HUES6 (cell line): ENCODE measurements around the gene POU2F1.

Experiments
- H3K27ac ChIP-seq: 2 replicates; pipeline ENCODE4 v1.7.0; 2013; ENCODE audit warnings: low read depth, mild to moderate bottlenecking, low read length, inconsistent platforms
- H3K27me3 ChIP-seq: 2 replicates; pipeline ENCODE4 v1.6.1; 2013; ENCODE audit warnings: low read length; ENCODE audit not compliant: control insufficient read depth, insufficient read depth
- H3K36me3 ChIP-seq: 2 replicates; pipeline ENCODE4 v1.6.1; 2013; ENCODE audit warnings: low read length; ENCODE audit not compliant: control insufficient read depth, insufficient read depth
- H3K4me1 ChIP-seq: 2 replicates; pipeline ENCODE4 v1.6.1; 2013; ENCODE audit warnings: low read length; ENCODE audit not compliant: control insufficient read depth, insufficient read depth
- H3K4me3 ChIP-seq: 2 replicates; pipeline ENCODE4 v1.5.1; 2013; ENCODE audit warnings: low read depth, low read length
- H3K9ac ChIP-seq: one replicate; pipeline ENCODE4 v1.6.1; 2013; ENCODE audit warnings: mild to moderate bottlenecking, low read length
- H3K9me3 ChIP-seq: 2 replicates; pipeline ENCODE4 v1.6.1; 2013; ENCODE audit warnings: low read depth, low read length; ENCODE audit not compliant: control insufficient read depth, insufficient read depth

The POU2F1 gene

DNA sequence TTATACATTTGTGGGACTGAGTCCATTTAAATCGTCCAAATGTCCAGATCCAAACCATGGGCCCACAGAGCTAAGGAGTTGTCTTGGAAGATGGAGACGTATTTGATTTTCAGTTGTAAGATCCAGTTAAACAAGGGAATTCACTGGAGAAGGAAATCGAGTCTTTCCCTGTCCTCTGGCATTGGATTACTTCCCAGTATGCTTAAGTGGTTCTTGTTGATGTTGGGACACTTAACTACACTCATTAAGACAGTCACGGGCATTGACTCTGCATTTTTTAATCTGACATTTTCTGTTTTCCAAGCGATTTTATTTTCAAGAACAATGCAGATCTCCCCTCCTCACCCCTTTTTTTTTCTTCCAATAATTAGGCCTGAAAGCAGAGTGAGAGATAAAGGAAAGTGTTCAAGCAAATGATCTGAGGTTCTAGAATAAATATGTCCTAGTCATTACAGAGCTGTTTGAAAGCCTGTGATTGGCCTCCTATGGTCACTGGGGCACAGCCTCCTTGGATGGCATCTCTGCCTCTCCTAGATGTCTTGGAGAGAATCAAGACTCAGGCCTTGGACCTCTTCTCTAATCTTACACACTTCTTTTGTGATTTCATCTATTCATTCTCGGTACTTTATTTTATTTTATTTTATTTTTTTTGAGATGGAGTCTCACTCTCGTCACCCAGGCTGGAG lies 248.7 kb downstream of the POU2F1 start:
- H3K27ac ChIP-seq: no peak overlapping the region
- H3K4me1 ChIP-seq: peaks cover 28% of the 10 kb centered on the region
- no peaks in the 10 kb centered on the region for H3K36me3 ChIP-seq
- H3K4me3 ChIP-seq: no peak overlapping the region
- H3K9ac ChIP-seq: no peak overlapping the region
- no peaks in the 10 kb centered on the region for H3K9me3 ChIP-seq
- H3K27me3 ChIP-seq: no peaks in the 10 kb centered on the region

GRCh38 chr1:167471568-167471967 lies 250.9 kb downstream of the POU2F1 start:
- Histone ChIP-seq H3K9ac (no peak overlapping the region), H3K4me3 (no peak overlapping the region), H3K27ac (no peak overlapping the region), H3K27me3 (no peaks in the 10 kb centered on the region), H3K4me1 (peaks cover 27% of the 10 kb centered on the region), H3K9me3 (no peaks in the 10 kb centered on the region), H3K36me3 (no peaks in the 10 kb centered on the region)

GRCh38 chr1:167472752-167473521 lies 252.3 kb downstream of the POU2F1 start:
- H3K9me3 ChIP-seq: no peaks in the 10 kb centered on the region
- no peak overlapping the region for H3K27ac ChIP-seq
- no peak overlapping the region for H3K9ac ChIP-seq
- no peaks in the 10 kb centered on the region for H3K36me3 ChIP-seq
- peaks cover 16% of the 10 kb centered on the region for H3K4me1 ChIP-seq
- no peak overlapping the region for H3K4me3 ChIP-seq
- no peaks in the 10 kb centered on the region for H3K27me3 ChIP-seq

- H3K36me3 ChIP-seq: no peaks in the 10 kb centered on the region
- H3K9me3 ChIP-seq: no peaks in the 10 kb centered on the region
- peaks cover 16% of the 10 kb centered on the region for H3K4me1 ChIP-seq
- H3K4me3 ChIP-seq: no peak overlapping the region
- no peak overlapping the region for H3K27ac ChIP-seq
- H3K9ac ChIP-seq: no peak overlapping the region
- H3K27me3 ChIP-seq: no peaks in the 10 kb centered on the region
Measured at GRCh38 chr1:167473761-167474160, 253.1 kb downstream of the POU2F1 start.

DNA sequence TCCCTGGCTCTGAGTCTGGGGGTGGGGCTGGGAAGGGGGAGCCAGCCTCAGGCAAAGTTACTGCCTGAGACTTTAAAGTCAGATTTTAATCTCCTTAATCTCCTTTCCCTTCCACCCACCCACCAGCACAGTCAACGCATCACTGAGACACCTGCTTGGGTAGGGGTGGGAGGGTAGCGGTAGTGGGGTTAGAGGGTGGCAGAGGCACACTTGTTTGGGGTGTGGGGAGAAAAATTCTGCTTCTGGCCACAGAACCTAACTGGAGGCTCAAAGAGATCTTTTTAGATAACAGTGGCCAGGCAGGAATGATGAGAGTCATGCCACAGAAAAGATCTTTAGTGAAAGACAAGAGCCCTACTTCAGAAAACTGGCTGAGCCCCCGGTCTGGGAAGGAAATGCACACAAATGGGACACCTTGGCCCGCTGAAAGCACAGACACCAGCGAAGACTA lies 253.5 kb downstream of the POU2F1 start:
- Histone ChIP-seq H3K9ac (no peak overlapping the region), H3K4me1 (peaks cover 16% of the 10 kb centered on the region), H3K9me3 (no peaks in the 10 kb centered on the region)

GRCh38 chr1:167476061-167476460 lies 255.4 kb downstream of the POU2F1 start:
- no peak overlapping the region for H3K4me3 ChIP-seq
- H3K27me3 ChIP-seq: no peaks in the 10 kb centered on the region
- H3K27ac ChIP-seq: no peak overlapping the region
- H3K9me3 ChIP-seq: no peaks in the 10 kb centered on the region
- no peaks in the 10 kb centered on the region for H3K36me3 ChIP-seq
- peaks cover 16% of the 10 kb centered on the region for H3K4me1 ChIP-seq
- no peak overlapping the region for H3K9ac ChIP-seq

More for the DNA sequence above, 253.5 kb downstream of the POU2F1 start:
- Histone ChIP-seq H3K4me3 (no peak overlapping the region), H3K27me3 (no peaks in the 10 kb centered on the region), H3K27ac (no peak overlapping the region), H3K36me3 (no peaks in the 10 kb centered on the region)
